A673 (cell line): Measurements from ENCODE around the gene ARMH3. TPM values are rescaled to one million over a fixed set of nuclear protein-coding genes. Genes with fewer than 3 reads are reported as not detected.

Source experiments
- BruUV-seq: library from RNA; stranded (reverse); fragments of 400-500 nt; replicated peaks from 2 replicates; lab custom pipeline; 2021; lab: Mats Ljungman, UMichigan
- CTCF ChIA-PET: fragments of 300-600 bp; sonication (Branson Sonifier 250); formaldehyde crosslinking; loops from one replicate; lab custom pipeline; 2022; ENCODE audit warnings: antibody characterized with exemption; lab: Charles Lee
- POLR2A ChIA-PET: fragments of 300-600 bp; sonication (Branson Sonifier 250); formaldehyde crosslinking; loops from one replicate; lab custom pipeline; 2022; ENCODE audit warnings: antibody characterized with exemption; ENCODE audit not compliant: low non-redundant PET; lab: Charles Lee
- DNase-seq: peaks from one replicate; pipeline ENCODE4 v3.0.0-alpha.2; 2015; ENCODE audit warnings: low spot score
- H3K27ac ChIP-seq: fragments of 200-600 bp; sonication (generic); 2 replicates; pipeline ENCODE4 v1.5.1; 2016; ENCODE audit warnings: mixed run types, low read depth, mild to moderate bottlenecking, mixed read lengths, antibody characterized with exemption, low read length; ENCODE audit not compliant: poor library complexity, severe bottlenecking
- H3K27me3 ChIP-seq: fragments of 200-600 bp; sonication (generic); replicated peaks from 2 replicates; pipeline ENCODE4 v1.6.1; 2017; ENCODE audit warnings: mixed run types, low read depth, mild to moderate bottlenecking, mixed read lengths, antibody characterized with exemption, low read length; ENCODE audit not compliant: insufficient read depth, poor library complexity
- H3K36me3 ChIP-seq: fragments of 200-600 bp; sonication (generic); 2 replicates; pipeline ENCODE4 v1.6.1; 2016; ENCODE audit warnings: mixed run types, mild to moderate bottlenecking, mixed read lengths, antibody characterized with exemption, low read length; ENCODE audit not compliant: insufficient read depth, poor library complexity, severe bottlenecking
- H3K4me1 ChIP-seq: fragments of 200-600 bp; sonication (generic); 2 replicates; pipeline ENCODE4 v1.6.1; 2017; ENCODE audit warnings: mixed run types, mild to moderate bottlenecking, mixed read lengths, antibody characterized with exemption, low read length; ENCODE audit not compliant: insufficient read depth, poor library complexity, severe bottlenecking
- H3K4me3 ChIP-seq: fragments of 200-600 bp; sonication (generic); 2 replicates; pipeline ENCODE4 v1.5.1; 2016; ENCODE audit warnings: low read depth, mixed run types, mild to moderate bottlenecking, mixed read lengths, low read length; ENCODE audit not compliant: poor library complexity, severe bottlenecking
- H3K9me3 ChIP-seq: fragments of 200-600 bp; sonication (generic); 2 replicates; pipeline ENCODE4 v1.6.1; 2016; ENCODE audit warnings: mixed run types, low read depth, mild to moderate bottlenecking, mixed read lengths, antibody characterized with exemption, low read length; ENCODE audit not compliant: poor library complexity, severe bottlenecking
- EZH2 ChIP-seq: fragments of 200-600 bp; sonication (generic); IDR thresholded peaks from 2 replicates; pipeline ENCODE4 v1.6.1; 2017; ENCODE audit warnings: borderline replicate concordance, low read depth, mild to moderate bottlenecking, mixed read lengths, antibody characterized with exemption, low read length; ENCODE audit not compliant: poor library complexity, severe bottlenecking
- intact Hi-C: fragments of 100-400 bp; cut with micrococcal nuclease; formaldehyde crosslinking; loops from one replicate; pipeline ENCODE4 v1.10.0; 2022; ENCODE audit not compliant: unreplicated experiment
- total RNA-seq: library from RNA; stranded (reverse); gene quantifications from 2 replicates; pipeline ENCODE4 v1.2.3, GENCODE V29; 2021
- TF ChIP-seq, protein P1 (sequence below): fragments of 300-800, 200-600 bp; sonication (generic); conservative IDR thresholded peaks from 2 replicates; pipeline ENCODE4 v1.5.1; 2017; ENCODE audit warnings: low read depth, mild to moderate bottlenecking, antibody characterized with exemption, low read length, moderate library complexity, mixed read lengths

Gene ARMH3
- total RNA-seq, 1 experiment from 2014 or later, result 17.8 TPM

DNA sequence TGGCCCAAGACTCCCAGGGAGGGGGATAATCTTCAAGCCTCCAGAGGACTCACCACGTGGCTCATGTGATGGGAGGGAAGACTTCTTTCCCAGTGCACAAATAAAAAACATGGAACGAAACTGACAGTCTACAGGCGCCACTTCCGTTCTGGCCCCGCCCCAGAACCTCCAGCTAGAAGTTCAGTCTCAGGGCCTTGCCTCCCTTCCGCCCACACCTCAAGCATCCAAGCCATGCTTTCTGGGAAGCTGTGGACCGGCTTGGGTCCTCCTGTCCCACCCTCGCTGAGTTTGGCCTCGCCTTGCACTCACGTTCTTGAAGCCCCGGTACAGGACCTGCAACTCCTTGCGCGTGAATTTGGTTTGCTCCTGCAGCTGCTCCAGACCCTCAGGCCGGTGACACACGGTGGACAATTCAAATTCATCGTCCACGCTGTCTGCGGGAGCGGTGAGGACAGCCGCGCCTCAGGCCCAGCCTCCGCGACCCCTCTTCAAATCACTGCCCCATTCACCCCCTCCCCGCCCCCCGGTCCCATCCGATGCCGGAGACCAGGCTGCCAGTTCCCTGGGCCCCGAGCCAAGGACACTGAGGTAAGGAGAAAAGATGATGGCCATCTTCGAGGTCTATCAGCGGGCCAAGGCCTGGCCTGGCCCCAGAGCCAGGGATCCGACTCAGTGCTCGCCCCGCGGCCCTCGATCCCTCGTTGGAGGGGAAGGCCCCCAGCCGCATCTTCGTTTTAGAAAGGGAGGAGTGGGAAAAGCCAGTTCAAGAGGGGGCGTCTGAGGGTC, 227.0 kb downstream of the ARMH3 start:
- Histone ChIP-seq H3K27me3 (no peaks in the 10 kb centered on the region), H3K4me3 (no peak overlapping the region), H3K36me3 (no peaks in the 10 kb centered on the region), H3K9me3 (no peaks in the 10 kb centered on the region), H3K4me1 (peaks cover 10% of the 10 kb centered on the region), H3K27ac (no peak overlapping the region)
- intact Hi-C loops, result no loop called here
- ChIA-PET POLR2A (no interaction called here), CTCF (interaction anchor here (0.6 kb wide), 1 partner anchor 11 kb away, joined by 3 read pairs; no protein-coding TSS in a partner anchor)
- TF ChIP-seq, protein P1, sequence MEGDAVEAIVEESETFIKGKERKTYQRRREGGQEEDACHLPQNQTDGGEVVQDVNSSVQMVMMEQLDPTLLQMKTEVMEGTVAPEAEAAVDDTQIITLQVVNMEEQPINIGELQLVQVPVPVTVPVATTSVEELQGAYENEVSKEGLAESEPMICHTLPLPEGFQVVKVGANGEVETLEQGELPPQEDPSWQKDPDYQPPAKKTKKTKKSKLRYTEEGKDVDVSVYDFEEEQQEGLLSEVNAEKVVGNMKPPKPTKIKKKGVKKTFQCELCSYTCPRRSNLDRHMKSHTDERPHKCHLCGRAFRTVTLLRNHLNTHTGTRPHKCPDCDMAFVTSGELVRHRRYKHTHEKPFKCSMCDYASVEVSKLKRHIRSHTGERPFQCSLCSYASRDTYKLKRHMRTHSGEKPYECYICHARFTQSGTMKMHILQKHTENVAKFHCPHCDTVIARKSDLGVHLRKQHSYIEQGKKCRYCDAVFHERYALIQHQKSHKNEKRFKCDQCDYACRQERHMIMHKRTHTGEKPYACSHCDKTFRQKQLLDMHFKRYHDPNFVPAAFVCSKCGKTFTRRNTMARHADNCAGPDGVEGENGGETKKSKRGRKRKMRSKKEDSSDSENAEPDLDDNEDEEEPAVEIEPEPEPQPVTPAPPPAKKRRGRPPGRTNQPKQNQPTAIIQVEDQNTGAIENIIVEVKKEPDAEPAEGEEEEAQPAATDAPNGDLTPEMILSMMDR, result no peak
- TF ChIP-seq EZH2, result no peak
- DNase-seq, result no peak
- BruUV-seq, result no TSS peak

- peaks cover 10% of the 10 kb centered on the region for H3K4me1 ChIP-seq
- intact Hi-C loops, result no loop called here
- BruUV-seq, result no TSS peak
- TF ChIP-seq, protein P1, result no peak
- no peak for TF ChIP-seq EZH2
- POLR2A ChIA-PET, result no interaction called here
- no peak overlapping the region for H3K4me3 ChIP-seq
- H3K27ac ChIP-seq, result no peak overlapping the region
- DNase-seq, result no peak
- H3K9me3 ChIP-seq, result no peaks in the 10 kb centered on the region
- no peaks in the 10 kb centered on the region for H3K27me3 ChIP-seq
- H3K36me3 ChIP-seq, result no peaks in the 10 kb centered on the region
- CTCF ChIA-PET, result interaction anchor here (1.0 kb wide), 1 partner anchor 7 kb away, joined by 4 read pairs; no protein-coding TSS in a partner anchor
Observed at GRCh38 chr10:101827919-101828600, 227.9 kb downstream of the ARMH3 start.

- TF ChIP-seq EZH2, result no peak
- TF ChIP-seq, protein P1, result no peak
- no peaks in the 10 kb centered on the region for H3K9me3 ChIP-seq
- no TSS peak for BruUV-seq
- H3K27me3 ChIP-seq, result no peaks in the 10 kb centered on the region
- intact Hi-C loops, result no loop called here
- H3K27ac ChIP-seq, result no peak overlapping the region
- peaks cover 10% of the 10 kb centered on the region for H3K4me1 ChIP-seq
- H3K4me3 ChIP-seq, result no peak overlapping the region
- CTCF ChIA-PET, result interaction anchor here (1.0 kb wide), 1 partner anchor 8 kb away, joined by 4 read pairs; no protein-coding TSS in a partner anchor
- POLR2A ChIA-PET, result no interaction called here
- no peaks in the 10 kb centered on the region for H3K36me3 ChIP-seq
- DNase-seq, result no peak
Observed at GRCh38 chr10:101826852-101827434, 229.0 kb downstream of the ARMH3 start.
